ENCODE results near the gene ARL15. TPM values are rescaled to one million over a fixed set of nuclear protein-coding genes. Genes with fewer than 3 reads are reported as not detected.

Gene ARL15
- total RNA-seq, 1 experiment from 2014 or later, result 6.7 TPM

DNA sequence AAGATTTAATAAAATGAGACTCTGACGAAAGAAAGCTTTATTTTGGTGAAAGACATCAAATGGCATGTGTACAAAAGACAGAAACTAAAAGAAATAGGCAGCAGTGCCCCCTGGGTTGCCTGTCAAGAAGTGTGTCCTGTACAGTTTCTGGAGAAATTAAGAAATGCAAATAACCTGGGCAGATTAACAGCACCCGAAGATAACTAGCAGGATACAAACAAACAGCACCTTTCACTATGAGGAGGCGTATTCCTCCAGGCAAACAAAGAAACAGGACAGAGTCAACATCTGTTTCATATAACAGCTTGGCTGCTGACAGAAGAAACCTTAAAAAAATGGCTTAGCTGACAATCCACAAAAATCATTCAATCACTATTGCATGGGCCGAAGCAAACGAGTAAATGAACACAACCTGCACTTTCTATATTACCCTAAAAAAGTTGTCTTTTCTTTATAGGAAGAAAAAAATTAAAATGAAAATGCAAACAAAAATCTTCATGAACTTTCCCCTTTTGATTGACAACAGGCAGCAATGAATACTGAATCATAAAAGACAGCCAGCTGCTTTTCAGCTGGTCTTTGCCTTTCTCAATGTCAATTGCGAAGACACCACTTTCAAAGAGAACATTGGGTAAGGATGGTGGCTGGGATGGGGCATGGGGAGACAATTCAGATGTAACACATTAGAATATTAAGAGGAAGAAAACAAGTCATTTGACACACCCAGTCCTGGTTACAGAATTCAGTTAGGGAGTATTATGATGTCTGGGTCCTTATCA lies 162.1 kb downstream of the ARL15 start:
- in situ Hi-C loops (cut with HindIII; ENCODE audit: low pct_unique_long_range_greater_than_20kb, low sequenced_read_pairs), result no loop called here
- no peak for DNase-seq (ENCODE audit: low read depth)

GRCh38 chr5:54146916-54147315 lies 163.5 kb downstream of the ARL15 start:
- no peak for DNase-seq (ENCODE audit: low read depth)
- in situ Hi-C loops (cut with HindIII; ENCODE audit: low pct_unique_long_range_greater_than_20kb, low sequenced_read_pairs), result no loop called here

GRCh38 chr5:54146390-54146789 lies 164.0 kb downstream of the ARL15 start:
- in situ Hi-C loops (cut with HindIII; ENCODE audit: low pct_unique_long_range_greater_than_20kb, low sequenced_read_pairs), result no loop called here
- no peak for DNase-seq (ENCODE audit: low read depth)

DNA sequence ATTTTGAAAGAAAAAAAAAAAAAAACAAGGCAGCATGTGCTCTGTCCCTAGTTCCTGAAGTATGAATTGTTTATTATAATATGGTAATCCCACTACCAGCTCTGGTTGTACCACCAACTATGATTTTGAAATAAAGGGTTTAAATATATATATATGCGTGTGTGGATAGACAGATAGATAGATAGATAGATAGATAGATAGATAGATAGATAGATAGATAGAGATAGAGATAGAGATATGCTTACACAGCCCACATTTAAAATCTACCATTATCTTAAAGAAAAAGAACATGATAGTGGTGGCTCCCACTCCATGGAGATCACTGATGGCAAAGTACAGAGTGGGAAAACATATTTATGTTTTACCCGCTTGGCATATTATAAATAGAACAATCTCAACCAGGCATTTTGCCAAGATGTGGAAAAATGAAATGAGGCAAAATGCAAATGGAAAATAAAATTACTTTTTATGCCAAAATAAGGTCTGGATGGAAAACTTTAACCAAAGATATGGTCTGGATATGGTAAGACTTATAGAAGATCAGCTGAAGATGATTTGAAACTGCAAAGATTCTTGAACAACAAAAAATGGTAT lies 170.0 kb downstream of the ARL15 start:
- in situ Hi-C loops (cut with HindIII; ENCODE audit: low pct_unique_long_range_greater_than_20kb, low sequenced_read_pairs), result no loop called here
- no peak for DNase-seq (ENCODE audit: low read depth)

DNA sequence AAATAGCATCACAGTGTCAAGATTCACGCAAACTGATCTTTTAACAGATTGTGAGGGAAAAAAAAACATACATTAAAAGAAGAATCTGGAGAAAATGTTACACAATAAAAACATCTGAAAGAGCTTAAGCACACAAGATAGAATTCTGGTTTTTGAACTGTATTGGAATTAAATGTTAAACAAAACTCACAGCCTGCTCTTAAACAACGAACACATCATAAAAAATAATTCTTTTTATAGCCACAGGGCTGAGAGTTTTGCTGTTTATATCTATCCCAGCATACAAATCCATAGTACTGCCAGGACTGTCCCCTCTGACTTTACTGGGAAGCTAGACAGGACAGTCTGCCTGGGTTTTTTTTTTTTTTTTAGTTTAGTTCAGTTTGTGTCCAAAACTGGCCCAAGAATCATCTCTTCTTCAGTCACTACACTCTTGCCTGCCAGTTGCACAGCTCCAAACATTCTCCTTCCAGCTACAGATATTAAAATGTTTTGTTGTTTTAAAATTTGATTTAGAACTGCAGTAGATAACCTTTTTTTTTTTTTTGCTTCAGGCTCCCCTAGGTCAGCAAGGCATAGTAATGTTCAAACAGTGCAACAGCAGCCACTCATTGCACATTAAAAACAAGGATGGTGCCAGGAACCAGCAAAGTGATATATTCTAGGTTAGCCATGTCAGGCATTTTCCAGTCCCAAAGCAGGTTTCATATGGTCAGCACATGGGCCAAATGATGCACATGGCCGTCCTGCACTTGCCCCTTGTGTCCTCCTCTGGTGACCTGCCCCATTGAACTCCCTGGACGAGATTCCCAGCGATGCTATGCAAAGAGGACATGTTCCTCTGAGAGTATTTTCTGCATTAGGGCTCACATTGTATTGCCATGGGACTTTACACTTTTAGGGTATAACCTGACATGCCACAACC lies 173.6 kb downstream of the ARL15 start:
- in situ Hi-C loops (cut with HindIII; ENCODE audit: low pct_unique_long_range_greater_than_20kb, low sequenced_read_pairs), result no loop called here
- no peak for DNase-seq (ENCODE audit: low read depth)

GRCh38 chr5:54135042-54135441 lies 175.3 kb downstream of the ARL15 start:
- in situ Hi-C loops (cut with HindIII; ENCODE audit: low pct_unique_long_range_greater_than_20kb, low sequenced_read_pairs), result no loop called here
- no peak for DNase-seq (ENCODE audit: low read depth)

DNA sequence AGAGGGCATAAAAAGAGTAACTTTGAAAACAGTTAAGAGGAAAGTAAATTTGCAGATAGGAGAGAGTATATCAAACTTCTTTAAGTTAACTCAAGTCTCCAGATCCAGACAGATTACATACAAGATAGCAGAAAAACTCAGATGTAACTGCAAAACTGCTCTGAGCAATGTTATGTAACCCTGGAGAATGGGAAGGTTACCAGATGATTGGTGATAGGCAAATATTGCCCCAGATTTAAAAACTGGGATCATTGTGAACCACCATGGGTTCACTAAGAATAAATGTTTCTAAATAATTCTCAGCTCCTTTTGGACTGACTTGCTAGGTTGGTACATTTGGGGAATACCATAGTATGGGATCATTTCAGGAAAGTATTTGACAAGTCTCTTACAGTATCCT lies 176.5 kb downstream of the ARL15 start:
- in situ Hi-C loops (cut with HindIII; ENCODE audit: low pct_unique_long_range_greater_than_20kb, low sequenced_read_pairs), result no loop called here
- no peak for DNase-seq (ENCODE audit: low read depth)

DNA sequence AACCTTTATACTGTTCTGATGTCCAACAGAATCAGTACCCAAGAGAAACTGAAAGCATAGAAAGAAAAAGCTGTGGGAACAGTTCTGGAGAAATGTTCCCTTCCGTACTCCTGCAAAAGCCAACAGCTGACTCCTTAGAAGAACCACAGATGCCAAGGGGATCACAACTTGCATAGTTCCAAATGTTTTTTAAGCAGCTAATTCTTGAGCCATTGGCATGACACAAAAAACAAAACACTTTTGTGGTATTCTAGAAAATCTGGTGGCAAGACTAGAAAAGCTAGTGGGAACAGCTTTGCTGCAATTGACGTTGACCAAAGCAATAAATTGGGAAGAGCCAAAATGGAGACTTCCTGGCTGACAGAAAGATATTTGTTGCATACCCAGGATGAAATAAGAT lies 189.9 kb downstream of the ARL15 start:
- in situ Hi-C loops (cut with HindIII; ENCODE audit: low pct_unique_long_range_greater_than_20kb, low sequenced_read_pairs), result no loop called here
- DNase-seq (ENCODE audit: low read depth), result no peak

- in situ Hi-C loops (cut with HindIII; ENCODE audit: low pct_unique_long_range_greater_than_20kb, low sequenced_read_pairs), result no loop called here
- DNase-seq (ENCODE audit: low read depth), result no peak
Observed at GRCh38 chr5:54117957-54118356, 192.4 kb downstream of the ARL15 start.

- in situ Hi-C loops (cut with HindIII; ENCODE audit: low pct_unique_long_range_greater_than_20kb, low sequenced_read_pairs), result no loop called here
- no peak for DNase-seq (ENCODE audit: low read depth)
Observed at GRCh38 chr5:54115735-54116403, 194.5 kb downstream of the ARL15 start.

- in situ Hi-C loops (cut with HindIII; ENCODE audit: low pct_unique_long_range_greater_than_20kb, low sequenced_read_pairs), result no loop called here
Observed at GRCh38 chr5:54113060-54113459, 197.3 kb downstream of the ARL15 start.

GRCh38 chr5:54109626-54110330 lies 200.6 kb downstream of the ARL15 start:
- in situ Hi-C loops (cut with HindIII; ENCODE audit: low pct_unique_long_range_greater_than_20kb, low sequenced_read_pairs), result no loop called here
- no peak for DNase-seq (ENCODE audit: low read depth)

More at GRCh38 chr5:54113060-54113459, 197.3 kb downstream of the ARL15 start:
- no peak for DNase-seq (ENCODE audit: low read depth)

GRCh38 chr5:54108136-54108535 lies 202.2 kb downstream of the ARL15 start:
- DNase-seq (ENCODE audit: low read depth), result no peak
- in situ Hi-C loops (cut with HindIII; ENCODE audit: low pct_unique_long_range_greater_than_20kb, low sequenced_read_pairs), result no loop called here

- no peak for DNase-seq (ENCODE audit: low read depth)
- in situ Hi-C loops (cut with HindIII; ENCODE audit: low pct_unique_long_range_greater_than_20kb, low sequenced_read_pairs), result no loop called here
Observed at GRCh38 chr5:54103871-54104270, 206.5 kb downstream of the ARL15 start.

DNA sequence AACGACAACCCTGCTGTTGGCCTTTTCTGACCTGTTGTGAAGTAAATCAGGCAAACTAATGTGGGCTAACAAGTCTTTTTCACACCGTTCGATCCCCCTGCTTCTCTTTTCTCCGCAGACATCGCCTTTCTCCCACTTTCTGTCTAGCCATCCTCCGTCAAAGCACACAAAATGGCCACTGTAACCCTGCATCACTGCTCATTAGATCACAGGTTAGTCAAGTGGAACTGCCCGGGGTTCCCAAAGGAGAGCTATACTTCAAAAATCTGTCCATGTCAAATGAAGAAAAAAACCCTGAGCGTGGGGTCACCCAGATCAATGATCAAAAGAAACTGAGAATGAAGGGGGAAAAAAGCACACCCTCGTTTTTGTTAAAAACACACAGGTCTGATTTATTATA lies 212.1 kb downstream of the ARL15 start:
- no peak for DNase-seq (ENCODE audit: low read depth)
- in situ Hi-C loops (cut with HindIII; ENCODE audit: low pct_unique_long_range_greater_than_20kb, low sequenced_read_pairs), result no loop called here

DNA sequence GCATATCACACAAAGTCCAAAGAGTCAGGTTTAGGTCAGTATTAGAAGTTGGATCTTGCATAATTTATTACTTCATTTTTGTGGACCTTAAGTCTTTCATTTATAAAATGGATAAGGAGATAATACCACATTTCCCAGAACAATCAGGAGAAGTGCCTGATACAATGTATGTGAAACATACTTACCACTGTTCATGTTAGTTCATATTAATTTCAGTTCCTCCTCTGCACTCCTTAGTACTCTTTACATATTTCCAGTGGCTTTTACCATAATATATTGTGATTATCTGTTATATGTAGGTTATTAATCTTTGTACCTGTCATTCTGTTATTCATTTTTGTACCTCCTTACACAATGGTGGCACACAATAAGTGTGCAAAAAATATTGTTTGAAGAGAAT lies 214.4 kb downstream of the ARL15 start:
- in situ Hi-C loops (cut with HindIII; ENCODE audit: low pct_unique_long_range_greater_than_20kb, low sequenced_read_pairs), result no loop called here
- no peak for DNase-seq (ENCODE audit: low read depth)

DNA sequence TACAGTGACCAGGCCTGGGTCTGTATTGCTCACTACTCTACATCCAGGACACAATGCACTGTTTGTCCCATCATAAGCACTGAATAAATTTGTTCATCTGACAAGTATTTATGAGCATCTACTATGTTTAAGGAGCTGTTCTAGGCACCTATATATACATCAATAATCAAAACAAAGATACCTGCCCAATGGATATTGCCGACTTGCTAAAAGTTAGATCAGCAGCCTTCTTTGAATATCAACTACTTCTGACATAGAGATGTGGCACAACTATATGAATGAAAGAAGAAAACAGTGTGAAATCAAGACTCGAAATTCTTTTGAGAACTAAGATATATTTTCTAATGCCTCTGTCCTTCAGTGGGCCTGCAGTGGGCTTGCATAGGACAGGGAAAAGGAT lies 215.7 kb downstream of the ARL15 start:
- DNase-seq (ENCODE audit: low read depth), result no peak
- in situ Hi-C loops (cut with HindIII; ENCODE audit: low pct_unique_long_range_greater_than_20kb, low sequenced_read_pairs), result no loop called here

DNA sequence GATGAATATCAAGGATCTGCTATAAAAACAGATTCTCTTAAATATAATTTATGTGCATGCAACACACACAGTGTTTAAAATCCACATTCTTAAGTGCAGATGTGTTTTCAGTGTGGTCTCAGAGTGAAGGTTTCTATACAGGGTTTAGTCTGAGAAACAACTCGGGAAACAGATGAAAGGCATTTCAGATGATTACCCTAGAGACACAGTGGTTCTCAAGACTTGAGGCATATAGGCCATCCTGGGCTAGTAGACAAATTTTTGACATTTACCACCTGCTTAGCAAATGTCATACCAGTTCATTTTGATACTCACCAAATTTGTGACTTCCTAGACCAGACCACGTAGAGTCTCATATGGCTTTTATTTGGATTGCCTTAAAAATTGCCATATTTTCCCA lies 216.5 kb downstream of the ARL15 start:
- in situ Hi-C loops (cut with HindIII; ENCODE audit: low pct_unique_long_range_greater_than_20kb, low sequenced_read_pairs), result no loop called here
- no peak for DNase-seq (ENCODE audit: low read depth)
